NCI-H2107 treated with DMSO at 0.1 percent for 48 hours (cell line): ENCODE data around the gene CCDC69.
"Not testable (repeated sequence)": the region's sequence is repeated elsewhere in the genome, so short reads cannot be mapped to it uniquely, and the experiment has no call there.

Experiments used
- DNase-seq: peaks from one replicate; lab custom pipeline; 2025; ENCODE audit not compliant: unreplicated experiment; lab: John Stamatoyannopoulos, UW

The CCDC69 gene

DNA sequence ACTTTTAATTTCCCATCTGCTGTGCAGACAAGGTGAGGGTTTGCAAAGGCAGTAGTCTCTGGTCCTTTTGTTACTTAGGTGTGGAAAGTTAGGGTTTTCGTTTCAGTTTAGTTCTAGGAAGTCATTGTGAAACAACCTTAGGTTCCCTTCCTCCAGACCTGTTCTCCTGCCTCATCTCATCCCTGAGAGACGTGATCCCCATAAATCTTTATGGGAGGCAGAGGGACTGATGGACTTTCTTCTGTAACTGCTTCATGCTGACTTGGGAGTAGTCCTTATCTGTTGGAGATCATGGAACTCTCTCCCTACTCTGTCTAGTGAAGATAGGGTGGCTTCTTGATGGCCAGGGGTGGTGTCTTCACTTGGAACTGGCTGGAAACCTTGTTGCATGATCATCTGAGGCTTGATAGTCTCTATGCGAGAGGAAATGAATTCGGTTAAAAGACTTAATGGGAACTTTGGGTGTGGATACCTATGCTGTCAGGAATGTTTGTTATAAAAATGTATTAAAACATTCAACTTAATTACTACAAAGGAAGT is 21.9 kb upstream of the CCDC69 start:
- DNase-seq = no peak

- DNase-seq = no peak
Measured at GRCh38 chr5:151244206-151244605, 20.3 kb upstream of the CCDC69 start.

DNA sequence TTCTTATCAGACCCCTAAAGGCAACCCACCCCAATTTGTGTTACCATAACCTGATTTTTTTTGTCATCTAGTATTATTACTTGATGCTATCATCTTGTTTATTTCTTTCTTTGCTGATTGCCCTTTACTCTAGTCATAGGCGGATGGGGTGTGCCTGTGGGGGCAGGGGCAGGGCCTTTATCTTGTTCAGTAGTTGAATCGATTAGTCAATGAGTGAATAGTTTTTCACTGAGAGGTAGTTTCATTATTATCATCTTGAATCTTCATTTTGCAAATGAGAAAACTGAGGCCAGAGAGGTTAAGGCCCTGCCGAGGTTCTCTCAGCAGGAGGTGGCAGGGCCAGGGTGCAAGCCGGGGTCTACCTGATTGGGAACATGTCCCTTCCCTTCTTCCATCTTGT is 19.7 kb upstream of the CCDC69 start:
- no peak for DNase-seq

DNA sequence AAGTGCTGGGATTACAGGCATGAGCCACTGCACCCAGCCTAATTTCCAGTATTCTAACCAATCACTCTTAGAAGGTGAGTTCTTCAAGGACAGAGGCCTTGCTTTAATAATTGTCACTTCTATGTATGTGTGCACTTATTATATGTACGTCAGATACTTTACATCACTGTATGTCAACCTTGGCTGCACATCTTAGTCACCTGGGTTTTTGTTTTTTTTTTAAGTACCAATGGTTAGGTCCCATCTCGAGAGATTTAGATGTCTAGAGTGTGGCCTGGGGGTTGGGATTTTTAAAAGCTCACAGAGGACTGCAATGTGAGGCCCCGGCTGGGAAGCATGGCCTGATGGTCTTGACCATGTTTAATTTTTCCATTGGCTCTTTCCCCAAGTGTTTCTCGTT is 19.2 kb upstream of the CCDC69 start:
- DNase-seq = no peak

DNA sequence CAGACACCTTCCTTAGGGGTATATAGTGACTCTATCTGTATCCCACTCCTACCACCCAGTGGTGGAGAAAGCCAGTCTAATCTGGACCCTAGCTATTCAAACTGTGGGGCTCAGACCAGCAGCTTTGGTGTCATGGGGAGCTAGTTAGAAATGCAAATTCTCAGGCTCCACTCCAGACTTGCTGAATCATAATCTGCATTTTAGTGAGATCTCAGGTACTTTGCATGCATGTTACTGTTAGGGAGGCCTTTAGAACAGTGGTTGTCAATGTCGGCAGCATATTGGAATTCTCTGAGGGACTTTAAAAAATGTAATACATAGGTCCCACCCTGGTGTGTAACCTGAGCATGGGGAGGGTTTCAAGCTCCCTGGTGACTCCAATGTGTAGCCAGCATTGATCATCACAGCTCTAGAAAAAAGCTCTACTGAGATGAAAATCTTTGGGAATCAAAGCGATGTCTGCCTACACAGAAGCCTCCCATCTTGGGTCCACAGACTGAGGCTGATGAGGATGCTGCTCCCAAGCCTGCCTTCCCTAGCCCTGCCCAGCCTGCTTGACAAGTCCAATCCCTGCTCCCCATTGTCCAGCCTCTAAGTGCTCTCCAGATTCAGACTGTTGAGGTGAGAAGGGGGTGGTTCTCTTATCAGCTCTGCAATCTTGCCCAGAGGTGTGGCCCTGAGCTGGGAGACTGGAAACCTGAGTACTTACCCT is 17.2 kb upstream of the CCDC69 start:
- DNase-seq = peak; percentile 2

- not testable (repeated sequence) for DNase-seq
Measured at GRCh38 chr5:151240268-151240835, 16.5 kb upstream of the CCDC69 start.

GRCh38 chr5:151239237-151239861 is 15.5 kb upstream of the CCDC69 start:
- DNase-seq = peak; percentile 3

GRCh38 chr5:151238303-151238741 is 14.4 kb upstream of the CCDC69 start:
- no peak for DNase-seq

DNA sequence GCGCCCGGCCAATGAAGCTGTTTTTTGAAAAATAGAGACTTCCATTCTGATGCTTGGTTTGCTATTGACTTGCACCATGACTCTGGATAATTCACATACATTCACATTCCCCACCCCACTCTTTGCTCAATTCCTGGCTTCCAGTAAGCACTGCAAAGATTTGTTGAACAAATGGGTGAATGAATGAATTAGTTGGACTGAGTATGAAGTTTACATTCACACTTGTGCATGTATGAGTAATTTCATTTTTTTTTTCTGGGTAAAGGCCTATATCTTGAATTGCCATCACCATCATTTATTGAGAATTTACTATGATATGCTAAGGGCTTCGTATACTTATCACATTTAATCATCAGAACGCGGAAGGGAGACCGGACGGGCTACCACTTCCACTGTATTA is 13.8 kb upstream of the CCDC69 start:
- DNase-seq = no peak

- DNase-seq = no peak
Measured at GRCh38 chr5:151236888-151237287, 13.0 kb upstream of the CCDC69 start.

DNA sequence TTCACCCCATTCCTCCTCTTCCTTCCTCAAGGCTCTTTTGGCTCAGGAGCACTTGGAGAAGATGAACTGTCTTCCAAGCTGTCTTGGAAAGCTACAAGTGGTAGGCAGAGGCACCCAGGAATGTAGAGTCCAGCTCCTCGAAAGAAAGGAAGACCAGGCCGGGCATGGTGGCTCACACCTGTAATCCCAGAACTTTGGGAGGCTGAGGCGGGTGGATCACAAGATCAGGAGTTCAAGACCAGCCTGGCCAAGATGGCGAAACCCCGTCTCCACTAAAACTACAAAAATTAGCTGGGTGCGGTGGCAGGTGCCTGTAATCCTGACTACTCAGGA is 11.3 kb upstream of the CCDC69 start:
- not testable (repeated sequence) for DNase-seq

- DNase-seq = no peak
Measured at GRCh38 chr5:151234476-151235238, 10.8 kb upstream of the CCDC69 start.

DNA sequence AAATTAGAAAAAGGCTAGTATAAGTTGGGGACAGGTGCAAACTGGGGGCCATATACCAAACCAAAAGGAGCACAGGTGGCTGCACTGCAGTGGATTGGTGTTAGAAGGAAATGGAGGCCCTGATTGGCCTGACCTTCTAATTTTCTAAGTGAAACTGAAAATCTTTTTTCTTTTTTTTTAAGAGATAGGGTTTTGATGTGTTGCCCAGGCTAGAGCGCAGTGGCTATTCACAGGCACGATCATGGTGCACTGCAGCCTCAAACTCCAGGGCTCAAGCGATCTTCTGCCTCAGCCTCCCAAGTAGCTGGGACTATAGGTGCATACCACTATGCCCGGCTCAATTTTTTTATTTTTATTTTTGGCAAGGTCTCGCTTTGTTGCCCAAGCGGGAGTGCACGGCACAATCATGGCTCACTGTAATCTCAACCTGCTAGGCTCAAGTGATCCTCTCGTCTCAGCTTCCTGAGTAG is 9.8 kb upstream of the CCDC69 start:
- DNase-seq = no peak

DNA sequence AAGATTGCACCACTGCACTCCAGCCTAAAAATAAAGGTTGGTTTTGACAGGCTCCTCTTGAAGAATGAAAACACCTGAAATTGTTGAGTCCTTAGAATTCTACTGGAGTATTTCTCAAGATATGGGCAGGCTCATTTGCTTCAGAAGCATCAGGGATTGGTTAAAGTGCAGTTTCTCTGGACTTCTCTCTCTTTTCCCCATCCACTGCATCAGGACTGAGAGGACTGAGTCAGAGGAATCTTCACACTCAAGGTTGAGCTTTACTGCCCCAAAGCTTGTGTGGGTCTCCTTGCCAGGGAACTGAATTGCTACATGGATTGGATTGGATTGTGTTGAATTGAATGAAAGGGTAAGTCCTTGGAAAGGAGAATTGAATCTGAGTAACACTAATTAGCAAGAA is 7.5 kb upstream of the CCDC69 start:
- no peak for DNase-seq

- DNase-seq = no peak
Measured at GRCh38 chr5:151230048-151230680, 6.3 kb upstream of the CCDC69 start.

- DNase-seq = no peak
Measured at GRCh38 chr5:151228986-151229385, 5.1 kb upstream of the CCDC69 start.

DNA sequence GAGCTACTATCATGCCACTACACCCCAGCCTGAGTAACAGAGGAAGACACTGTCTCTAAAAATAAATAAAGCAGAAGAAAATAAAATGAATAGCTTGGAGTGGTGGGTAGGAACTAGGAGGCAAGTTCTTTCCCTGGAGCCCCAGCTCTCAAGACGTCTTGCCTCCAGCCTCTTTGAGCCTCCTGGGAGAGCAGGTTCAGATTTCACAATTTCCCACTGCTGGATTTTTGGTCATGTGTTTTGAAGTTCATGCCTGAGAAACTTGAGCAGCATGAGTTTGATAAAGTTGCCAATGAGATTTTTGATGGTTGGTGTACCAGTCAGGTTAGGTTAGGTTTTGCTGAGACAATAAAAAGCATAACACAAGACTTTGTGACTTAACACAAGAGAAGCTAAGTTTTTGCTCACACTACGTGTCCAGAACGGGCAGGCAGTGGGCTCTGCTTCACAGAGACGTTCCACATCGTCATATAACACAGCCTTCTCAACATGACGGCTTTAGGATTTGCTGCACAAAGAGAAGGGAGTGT is 4.1 kb upstream of the CCDC69 start:
- DNase-seq = no peak

GRCh38 chr5:151225475-151225874 is 1.6 kb upstream of the CCDC69 start:
- no peak for DNase-seq

DNA sequence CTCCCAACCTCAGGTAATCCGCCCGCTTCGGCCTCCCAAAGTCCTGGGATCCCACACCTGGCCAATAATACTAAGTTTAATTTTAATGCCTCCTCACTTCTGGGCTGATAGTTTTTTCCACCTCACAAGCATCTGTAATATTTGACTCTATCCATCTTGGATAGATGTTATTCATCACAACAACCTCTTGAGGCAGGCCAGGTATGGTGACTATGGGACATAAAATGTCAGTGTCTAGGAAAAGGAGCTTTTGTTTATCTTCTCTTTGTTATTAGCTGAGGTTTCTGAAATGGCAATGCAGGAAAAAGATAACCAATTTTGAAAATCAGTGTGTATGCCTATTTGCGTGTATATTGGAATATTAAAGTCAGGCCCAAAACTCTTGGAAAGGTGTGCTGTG is 1.2 kb upstream of the CCDC69 start:
- no peak for DNase-seq

DNA sequence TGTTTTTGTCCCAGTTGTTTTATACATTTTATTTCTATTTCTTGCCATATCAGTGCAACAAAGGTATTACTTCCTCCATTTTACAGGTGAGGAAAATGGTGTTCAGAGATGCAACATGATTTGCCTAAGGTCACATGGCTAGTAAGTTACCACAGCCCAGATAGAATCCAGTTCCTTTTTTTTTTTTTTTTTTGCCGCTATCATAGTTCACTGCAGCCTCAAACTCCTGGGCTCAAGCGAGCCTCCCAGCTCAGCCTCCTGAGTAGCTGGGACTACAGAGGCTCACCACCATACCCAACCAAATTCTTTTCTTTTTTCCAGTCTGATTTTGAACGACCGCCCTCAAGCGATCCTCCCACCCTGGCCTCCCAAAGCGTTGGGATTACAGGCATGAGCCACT is 480 bp upstream of the CCDC69 start:
- no peak for DNase-seq
